B cell (primary cell): Measurements from ENCODE around the gene SLC2A10. TPM values are rescaled to one million over a fixed set of nuclear protein-coding genes. Genes with fewer than 3 reads are reported as not detected.
A peak's percentile ranks its signal among the peaks of the same experiment; 100 is the strongest.

ENCODE experiments used
- ATAC-seq: fragments of 200-7000 bp; cut with Tn5 transposase; one replicate; pipeline ENCODE4 v1.10.0; 2021; ENCODE audit warnings: low read depth, mild to moderate bottlenecking, moderate number of reproducible peaks, moderate library complexity
- CTCF ChIA-PET: fragments of 350-600 bp; sonication (Branson Sonifier 250); formaldehyde crosslinking; loops from one replicate; lab custom pipeline; 2021; ENCODE audit warnings: antibody characterized with exemption, inconsistent platforms; lab: Charles Lee
- POLR2A ChIA-PET: fragments of 350-600 bp; sonication (Branson Sonifier 250); formaldehyde crosslinking; loops from one replicate; lab custom pipeline; 2021; ENCODE audit warnings: antibody characterized with exemption; lab: Charles Lee
- DNase-seq: peaks from one replicate; pipeline ENCODE4 v3.0.0; 2013
- H2AFZ ChIP-seq: 2 replicates; pipeline ENCODE4 v1.6.1; 2012; ENCODE audit warnings: mild to moderate bottlenecking, low read depth, low read length; ENCODE audit not compliant: insufficient read depth, poor library complexity, severe bottlenecking
- H3K27ac ChIP-seq, 2 donors: 1 replicate in 1 of 2; 2 replicates in 1 of 2; pipeline ENCODE4 v1.5.1; 2012 to 2013; ENCODE audit warnings: low read length in 2 of 2, mild to moderate bottlenecking in 2 of 2, moderate library complexity in 1 of 2
- H3K27me3 ChIP-seq, 4 experiments: fragments of 200-600 bp in 1 of 4; sonication (generic) in 1 of 4; replicated peaks in 1 of 4; 1 replicate in 2 of 4; 2 replicates in 2 of 4; pipeline versions ENCODE4 v1.6.1 to v1.7.0; 2013 to 2016; ENCODE audit warnings: low read length in 3 of 4, mild to moderate bottlenecking in 2 of 4, mixed read lengths in 1 of 4, moderate library complexity in 1 of 4; ENCODE audit not compliant: insufficient read depth in 4 of 4, control insufficient read depth in 3 of 4; ENCODE audit errors: control extremely low read depth in 1 of 4
- H3K36me3 ChIP-seq, 2 experiments: replicated peaks in 1 of 2; 1 replicate in 1 of 2; 2 replicates in 1 of 2; pipeline versions ENCODE4 v1.6.1 to v1.7.1; 2013; ENCODE audit warnings: low read length in 1 of 2; ENCODE audit not compliant: insufficient read depth in 2 of 2, control insufficient read depth in 1 of 2; ENCODE audit errors: control extremely low read depth in 1 of 2, extremely low read depth in 1 of 2
- H3K4me1 ChIP-seq, 2 donors: fragments of 200-600 bp in 1 of 2; sonication (generic) in 1 of 2; 1 replicate in 1 of 2; 2 replicates in 1 of 2; pipeline versions ENCODE4 v1.5.1 to v1.6.1; 2013 to 2017; ENCODE audit warnings: low read length in 2 of 2; ENCODE audit not compliant: control insufficient read depth in 2 of 2, insufficient read depth in 2 of 2
- H3K4me2 ChIP-seq: replicated peaks from 2 replicates; pipeline ENCODE3; 2012; ENCODE audit warnings: mild to moderate bottlenecking, low read depth, low read length; ENCODE audit not compliant: poor library complexity, severe bottlenecking
- H3K4me3 ChIP-seq, 5 experiments: fragments of 200-600 bp in 1 of 5; sonication (generic) in 1 of 5; 1 replicate in 3 of 5; 2 replicates in 2 of 5; pipeline versions ENCODE4 v1.5.1 to v1.7.0; 2011 to 2016; ENCODE audit warnings: low read length in 4 of 5, mild to moderate bottlenecking in 4 of 5, low read depth in 2 of 5, control low read depth in 1 of 5, moderate library complexity in 1 of 5; ENCODE audit not compliant: insufficient read depth in 1 of 5; ENCODE audit errors: control extremely low read depth in 1 of 5, extremely low read depth in 1 of 5
- H3K79me2 ChIP-seq: fragments of 200-600 bp; sonication (generic); one replicate; pipeline ENCODE4 v1.6.0; 2016; ENCODE audit warnings: low read length; ENCODE audit not compliant: control insufficient read depth, insufficient read depth
- H3K9ac ChIP-seq: fragments of 200-600 bp; sonication (generic); 2 replicates; pipeline ENCODE4 v1.6.1; 2017; ENCODE audit warnings: mild to moderate bottlenecking, low read length, moderate library complexity
- H3K9me3 ChIP-seq, 3 donors: one replicate each; pipeline versions ENCODE4 v1.6.1 to v1.7.1; 2013; ENCODE audit warnings: low read length in 2 of 3; ENCODE audit not compliant: control insufficient read depth in 2 of 3, insufficient read depth in 1 of 3; ENCODE audit errors: control extremely low read depth in 1 of 3
- H4K20me1 ChIP-seq: 2 replicates; pipeline ENCODE4 v1.6.0; 2012; ENCODE audit warnings: mild to moderate bottlenecking, low read length; ENCODE audit not compliant: insufficient read depth, control insufficient read depth, poor library complexity, severe bottlenecking
- H3K27ac Mint-ChIP-seq: one replicate; pipeline ENCODE4 v1.8.0; 2021; ENCODE audit warnings: mixed read lengths
- H3K27me3 Mint-ChIP-seq: one replicate; pipeline ENCODE4 v1.8.0; 2021; ENCODE audit warnings: mixed read lengths
- H3K4me1 Mint-ChIP-seq: one replicate; pipeline ENCODE4 v1.8.0; 2021; ENCODE audit warnings: mixed read lengths
- H3K4me3 Mint-ChIP-seq: one replicate; pipeline ENCODE4 v1.8.0; 2021; ENCODE audit warnings: mixed read lengths
- H3K9me3 Mint-ChIP-seq: one replicate; pipeline ENCODE4 v1.8.0; 2022; ENCODE audit warnings: mixed read lengths; ENCODE audit not compliant: insufficient read depth
- CTCF ChIP-seq: fragments of 200-600 bp; IDR thresholded peaks from one replicate; pipeline ENCODE4 v1.8.0; 2022; ENCODE audit warnings: antibody characterized with exemption, mild to moderate bottlenecking
- EZH2 ChIP-seq: IDR thresholded peaks from 2 replicates; pipeline ENCODE4 v1.6.1; 2012; ENCODE audit warnings: borderline replicate concordance, low read depth, mild to moderate bottlenecking, moderate library complexity, low read length; ENCODE audit not compliant: insufficient read depth, poor library complexity, severe bottlenecking
- WGBS: methylation state at CpG from one replicate; pipeline ENCODE4 v1.1.5; 2013; ENCODE audit warnings: missing lambda C conversion rate; ENCODE audit not compliant: insufficient coverage; 5-methylcytosine and 5-hydroxymethylcytosine counted together
- intact Hi-C: fragments of 100-400 bp; cut with micrococcal nuclease; formaldehyde crosslinking; loops from one replicate; pipeline ENCODE4 v1.10.0; 2022
- polyA plus RNA-seq: library from polyadenylated mRNA; depleted of rRNA; stranded (reverse); fragments of >200 nt; gene quantifications from 2 replicates; pipeline ENCODE4 v1.2.3, GENCODE V29; 2012
- total RNA-seq, 2 donors: library from RNA; stranded (reverse); fragments of 120-200 nt in 1 of 2; gene quantifications; 1 replicate in 1 of 2; 2 replicates in 1 of 2; pipeline versions ENCODE4 v1.2.3 to v1.2.4, GENCODE V29; 2013 to 2022

The SLC2A10 gene
- total and polyA plus RNA-seq, 2 donors (not counting 1 experiment from before 2014, with no cell fraction given), result not detected

- Histone ChIP-seq H3K36me3 (no peaks in the 10 kb centered on the region), H2AFZ (no peak overlapping the region), H4K20me1 (no peaks in the 10 kb centered on the region), H3K9me3 (peaks cover 0 to 4% (median 0%) of the 10 kb centered on the region in 3 donors), H3K27ac (no peak overlapping the region), H3K4me1 (peaks cover 0 to 6% of the 10 kb centered on the region in 2 donors), H3K9ac (no peak overlapping the region), H3K4me2 (no peak overlapping the region), H3K79me2 (no peaks in the 10 kb centered on the region), H3K27me3 (peaks cover 0 to 6% (median 0%) of the 10 kb centered on the region in 4 experiments), H3K4me3 (no peak overlapping the region)
- peaks cover 19% of the 10 kb centered on the region for H3K27me3 Mint-ChIP-seq
- CTCF ChIA-PET, result interaction anchor here (0.6 to 1.3 kb wide), 4 partner anchors 9 to 494 kb away, joined by 3 read pairs; no protein-coding TSS in a partner anchor
- WGBS, result 89% methylated on average over 3 of the region's 17 CpGs
- TF ChIP-seq CTCF (peak; percentile 83), EZH2 (no peak)
- POLR2A ChIA-PET, result no interaction called here
- H3K9me3 Mint-ChIP-seq, result no peaks in the 10 kb centered on the region
- peaks cover 4% of the 10 kb centered on the region for H3K4me1 Mint-ChIP-seq
- no peak overlapping the region for H3K27ac Mint-ChIP-seq
- ATAC-seq, result no peak
- DNase-seq, result peak; percentile 67
- intact Hi-C loops, result loop anchor here (10.0 kb wide), 1 partner anchor 627 kb away; no protein-coding TSS in a partner anchor
- no peak overlapping the region for H3K4me3 Mint-ChIP-seq
Observed at GRCh38 chr20:46757754-46758678, 48.6 kb downstream of the SLC2A10 start.
